ENCODE data around the gene DLGAP4.

DLGAP4 gene

DNA sequence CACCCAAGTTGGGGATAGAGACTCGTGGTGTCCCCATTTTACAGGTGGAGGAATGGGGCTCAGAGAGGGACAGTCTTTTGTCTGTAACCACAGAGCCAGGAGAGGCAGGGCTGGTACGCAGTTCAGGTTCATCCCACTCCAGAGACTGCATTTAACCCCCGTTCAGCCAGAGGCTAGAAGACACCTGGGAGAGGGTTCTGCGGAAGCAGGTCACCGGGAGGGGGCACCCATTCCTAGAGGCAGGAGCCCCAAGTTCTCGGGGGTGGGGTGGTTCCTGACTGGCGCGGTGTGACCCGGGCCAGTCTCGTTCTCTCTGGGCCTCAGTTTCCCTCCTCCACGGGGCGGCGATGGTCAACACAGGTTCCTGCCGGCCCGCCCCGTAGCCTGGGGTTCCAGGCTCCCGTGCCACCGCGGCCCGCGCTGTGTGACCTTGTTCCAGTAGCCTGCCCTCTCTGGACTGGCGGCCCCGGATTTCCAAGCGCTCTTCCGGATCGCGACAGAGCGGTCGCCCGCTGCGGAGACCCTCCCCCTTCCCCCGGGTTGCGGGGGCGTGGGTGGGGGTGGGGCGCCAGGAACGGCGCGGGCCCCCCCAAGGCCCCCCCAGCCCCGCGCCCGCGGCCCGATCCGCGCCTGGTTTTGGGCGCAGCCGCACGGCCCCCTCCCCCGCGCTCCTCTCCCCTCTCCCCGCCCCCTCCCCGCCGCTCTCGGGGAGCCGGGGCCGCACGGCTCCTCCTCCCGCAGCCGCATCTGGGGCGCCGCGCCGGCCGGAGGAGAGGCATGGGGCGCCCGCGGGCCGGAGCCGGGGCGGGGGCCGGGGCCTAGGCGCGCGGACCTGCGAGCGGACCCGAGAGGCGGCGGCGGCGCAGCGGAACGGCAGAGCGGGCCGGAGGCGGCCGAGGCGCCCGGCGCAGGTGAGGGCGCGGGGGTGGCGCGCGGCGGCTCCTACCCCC, at the start of gene DLGAP4:
TSS of gene DLGAP4 (plus strand) at position 738 of the 950 bp plus-strand sequence. CDS start 125,379 bp downstream, outside the sequence.
- DNase-seq (ENCODE audit: low read depth), result no peak

DNA sequence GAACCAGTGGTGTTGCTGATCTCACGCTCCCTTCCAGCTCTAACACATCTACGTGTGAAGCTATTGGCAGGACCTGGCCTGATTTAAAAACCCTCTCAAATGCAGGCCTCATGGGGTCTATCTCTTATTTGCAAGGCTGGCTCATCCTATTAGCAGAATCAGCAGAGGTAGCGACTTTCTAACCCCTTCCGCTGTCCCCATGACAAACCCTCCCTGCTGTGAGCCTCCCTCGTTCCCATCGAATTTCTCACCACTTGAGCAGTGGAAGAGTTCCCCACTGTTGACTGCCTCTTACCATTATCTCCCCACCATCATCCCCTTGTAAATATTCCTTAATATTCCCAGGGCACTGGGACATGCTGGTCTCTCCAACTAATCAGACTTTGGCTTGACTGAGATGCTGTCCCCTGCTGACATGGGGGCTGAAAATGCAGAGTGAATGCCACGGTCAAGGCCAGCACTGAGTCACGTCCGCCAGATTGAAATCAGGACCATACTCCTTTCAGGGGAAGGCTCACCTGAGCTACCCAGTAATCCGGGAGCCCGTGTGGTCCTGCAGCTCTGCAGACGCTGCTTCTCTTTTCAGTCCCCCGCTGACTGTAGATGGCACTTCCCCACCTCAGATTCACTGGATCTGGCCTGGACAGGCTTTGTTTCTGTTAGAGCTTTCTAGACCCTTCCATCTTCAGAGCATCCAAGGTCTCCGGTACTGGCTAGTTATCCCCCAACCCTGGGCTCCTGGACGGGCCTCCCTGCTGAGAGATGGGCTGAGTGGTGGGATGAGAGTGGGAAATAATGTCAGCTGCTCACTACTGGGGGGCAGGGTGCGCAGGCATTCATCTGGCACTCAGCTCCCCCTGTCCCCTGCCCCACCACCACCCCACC, 46.7 kb upstream of the DLGAP4 start:
- no peak for DNase-seq (ENCODE audit: low read depth)

- DNase-seq (ENCODE audit: low read depth), result no peak
These were observed 45.8 kb upstream of the DLGAP4 start for GRCh38 chr20:36260316-36260715.

GRCh38 chr20:36261389-36262105, 44.6 kb upstream of the DLGAP4 start:
- no peak for DNase-seq (ENCODE audit: low read depth)

DNA sequence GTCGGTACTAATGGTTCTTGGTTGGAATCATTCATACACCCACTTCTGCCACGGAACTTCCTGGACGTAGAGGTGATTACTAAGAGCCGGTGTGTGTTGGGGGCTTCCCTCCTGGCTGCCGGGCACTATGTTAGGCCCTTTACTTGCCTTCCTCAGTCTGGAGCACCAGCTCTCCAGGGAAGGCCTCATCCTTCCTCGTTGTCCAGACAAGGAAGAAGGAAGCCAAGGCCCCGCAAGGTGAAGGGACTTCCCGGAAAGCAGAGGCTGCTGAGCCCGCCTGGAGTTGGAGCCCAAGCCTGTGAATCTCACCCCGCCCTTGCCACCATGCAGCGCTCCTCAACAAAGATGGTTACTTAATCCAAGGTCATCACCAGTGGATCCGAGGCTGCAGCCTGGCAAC, 43.7 kb upstream of the DLGAP4 start:
- DNase-seq (ENCODE audit: low read depth), result no peak

DNA sequence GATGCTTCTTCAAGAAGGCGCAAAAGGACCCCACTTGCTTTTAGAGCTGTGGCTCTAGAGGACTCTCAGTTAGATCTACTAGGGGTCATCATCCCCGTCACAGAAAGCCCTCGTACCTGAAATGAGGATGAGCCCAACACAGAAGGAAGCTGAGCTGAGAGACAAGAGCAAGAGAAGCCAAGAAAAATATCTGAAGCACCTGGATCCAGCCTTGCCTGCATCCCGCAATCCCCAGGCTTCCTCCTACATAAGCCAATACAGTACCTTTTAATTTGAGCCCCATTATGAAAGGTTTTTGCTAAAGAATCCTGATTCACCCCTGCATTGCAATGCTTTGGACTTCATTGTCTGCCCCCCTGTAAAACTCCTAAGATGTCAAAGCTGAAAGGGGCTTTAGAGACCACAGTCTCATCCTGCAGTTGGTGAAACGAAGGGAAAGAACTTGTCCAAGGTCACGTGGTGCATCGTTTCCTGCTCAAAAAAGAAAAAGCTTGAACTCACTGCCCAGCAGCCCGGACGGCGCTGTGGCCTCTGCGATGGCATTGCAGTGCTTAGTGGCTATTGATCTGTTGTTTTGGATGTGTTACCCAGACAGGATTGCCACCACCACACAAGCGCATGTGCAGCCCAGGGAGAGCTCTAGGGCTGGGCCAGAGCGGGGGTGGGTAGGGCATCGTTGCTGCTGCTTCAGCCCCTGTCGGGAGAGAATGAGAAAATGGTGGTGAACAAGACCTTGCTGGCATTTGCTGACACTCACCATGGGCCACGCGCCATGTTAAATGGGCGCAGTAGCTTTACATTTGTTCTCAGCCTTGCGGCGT, 41.5 kb upstream of the DLGAP4 start:
- DNase-seq (ENCODE audit: low read depth), result no peak

DNA sequence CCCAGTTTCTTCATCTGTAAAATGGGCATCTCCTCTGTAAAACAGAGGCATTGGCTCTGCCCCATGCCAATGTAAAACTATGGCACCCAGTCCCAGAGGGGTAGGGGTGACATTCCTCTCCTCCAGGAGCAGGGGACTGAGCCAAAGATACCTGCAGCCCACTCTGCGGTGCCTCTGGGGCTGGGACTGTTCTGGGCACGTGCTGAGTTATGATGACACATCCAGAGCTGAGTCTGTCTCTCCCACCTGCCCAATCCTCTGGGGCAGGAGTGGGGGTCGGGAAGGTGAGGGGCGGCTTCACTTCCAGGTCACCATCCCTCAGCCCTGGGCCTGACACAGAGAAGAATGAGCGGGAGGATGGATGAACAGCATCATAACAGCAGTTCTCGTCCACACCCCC, 40.0 kb upstream of the DLGAP4 start:
- no peak for DNase-seq (ENCODE audit: low read depth)

DNA sequence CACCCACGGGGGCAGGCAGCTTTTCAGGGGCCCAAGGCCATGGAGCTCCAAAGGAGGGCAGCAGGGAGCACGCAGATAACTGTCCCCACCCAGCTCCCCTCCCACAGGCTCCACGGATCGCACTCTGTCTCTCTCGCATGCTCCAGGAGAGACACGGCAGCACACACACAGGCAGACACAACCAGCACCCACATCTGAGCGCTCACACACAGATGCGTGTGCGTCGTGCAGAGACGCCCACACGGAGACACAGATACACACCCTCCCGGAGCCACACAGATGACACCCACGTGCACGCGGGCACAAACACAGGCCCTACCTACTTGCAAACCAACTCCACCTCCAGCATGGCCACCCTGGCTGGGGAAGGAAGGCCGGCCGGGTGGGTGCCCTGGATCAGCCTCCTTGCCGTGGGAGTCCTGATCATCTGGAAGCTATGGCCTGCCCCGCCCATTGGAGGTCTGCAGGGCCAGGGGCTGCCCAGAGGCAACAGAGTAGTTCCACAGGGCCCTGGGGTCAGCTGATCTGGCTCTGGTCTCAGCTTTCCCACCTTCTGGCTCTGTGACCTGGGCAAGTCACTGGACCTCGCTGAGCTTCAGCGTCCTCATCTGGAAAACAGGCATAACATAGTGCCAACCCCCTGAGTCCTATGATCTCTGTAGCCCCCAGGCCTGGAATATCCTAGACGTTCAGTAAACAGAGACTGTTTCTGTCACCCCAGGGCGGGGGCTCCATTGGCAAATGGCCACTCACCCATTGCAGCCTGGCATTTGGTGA, 38.3 kb upstream of the DLGAP4 start:
- DNase-seq (ENCODE audit: low read depth), result no peak

- DNase-seq (ENCODE audit: low read depth), result no peak
These were observed 37.4 kb upstream of the DLGAP4 start for GRCh38 chr20:36268440-36269342.

DNA sequence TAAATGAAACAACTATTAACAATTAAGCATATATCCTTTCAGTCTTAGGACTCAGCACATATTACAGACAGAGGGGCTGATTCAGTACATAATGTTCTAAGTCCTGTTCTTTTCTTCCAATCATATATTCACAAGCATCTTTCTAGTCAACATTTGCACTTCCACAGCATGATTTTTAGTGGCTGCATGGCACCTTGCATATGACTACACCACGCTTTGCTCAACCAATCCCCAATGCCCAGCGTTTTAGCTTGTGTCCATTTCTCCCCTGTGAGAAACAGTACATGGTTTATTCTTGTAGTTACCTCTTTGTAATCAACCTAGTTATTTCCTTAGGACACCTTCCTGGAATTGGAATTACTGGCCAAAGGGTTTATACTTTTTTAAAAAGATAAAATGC, 36.6 kb upstream of the DLGAP4 start:
- no peak for DNase-seq (ENCODE audit: low read depth)

DNA sequence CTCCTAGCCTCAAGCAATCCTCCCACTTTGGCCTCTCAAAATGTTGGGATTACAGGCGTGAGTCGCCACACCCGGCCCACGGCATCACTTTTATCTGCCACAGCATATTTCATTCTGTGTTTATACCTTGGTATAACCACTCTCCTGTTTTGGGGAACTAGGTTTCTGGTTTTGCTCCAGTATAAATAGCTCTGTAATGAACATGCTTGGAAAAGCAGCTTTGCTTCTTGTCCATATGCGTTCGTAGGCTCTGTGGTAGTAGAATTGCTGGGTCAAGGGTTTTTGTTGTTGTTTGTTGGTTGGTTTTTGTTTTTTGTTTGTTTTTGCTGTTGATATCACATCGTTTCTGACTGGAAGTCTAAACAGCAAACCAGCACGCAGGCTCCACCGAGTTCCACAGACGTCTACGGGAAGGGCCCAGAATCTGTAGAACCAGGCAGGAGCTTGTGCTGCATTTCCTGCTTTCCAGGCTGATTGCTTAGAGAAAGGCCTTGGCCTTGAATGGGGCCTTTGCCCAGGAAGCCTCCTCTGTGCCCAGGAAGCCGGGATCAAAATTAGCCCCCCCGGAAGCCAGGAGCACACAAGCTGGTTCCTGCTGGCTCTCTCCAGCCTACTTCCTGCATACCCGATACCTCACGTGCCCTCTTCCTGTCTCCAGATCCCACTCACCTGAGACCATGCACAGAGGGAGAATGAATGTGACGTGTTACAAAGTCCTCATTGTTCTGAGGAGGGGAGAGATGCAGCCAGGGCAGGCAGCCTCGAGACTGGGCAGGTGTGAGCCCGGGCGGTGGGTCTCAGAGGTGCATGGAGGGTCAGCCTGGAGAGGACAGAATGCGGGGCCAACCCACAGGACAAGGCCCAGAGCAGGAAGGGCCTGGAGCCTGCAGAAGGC, 35.1 kb upstream of the DLGAP4 start:
- no peak for DNase-seq (ENCODE audit: low read depth)

DNA sequence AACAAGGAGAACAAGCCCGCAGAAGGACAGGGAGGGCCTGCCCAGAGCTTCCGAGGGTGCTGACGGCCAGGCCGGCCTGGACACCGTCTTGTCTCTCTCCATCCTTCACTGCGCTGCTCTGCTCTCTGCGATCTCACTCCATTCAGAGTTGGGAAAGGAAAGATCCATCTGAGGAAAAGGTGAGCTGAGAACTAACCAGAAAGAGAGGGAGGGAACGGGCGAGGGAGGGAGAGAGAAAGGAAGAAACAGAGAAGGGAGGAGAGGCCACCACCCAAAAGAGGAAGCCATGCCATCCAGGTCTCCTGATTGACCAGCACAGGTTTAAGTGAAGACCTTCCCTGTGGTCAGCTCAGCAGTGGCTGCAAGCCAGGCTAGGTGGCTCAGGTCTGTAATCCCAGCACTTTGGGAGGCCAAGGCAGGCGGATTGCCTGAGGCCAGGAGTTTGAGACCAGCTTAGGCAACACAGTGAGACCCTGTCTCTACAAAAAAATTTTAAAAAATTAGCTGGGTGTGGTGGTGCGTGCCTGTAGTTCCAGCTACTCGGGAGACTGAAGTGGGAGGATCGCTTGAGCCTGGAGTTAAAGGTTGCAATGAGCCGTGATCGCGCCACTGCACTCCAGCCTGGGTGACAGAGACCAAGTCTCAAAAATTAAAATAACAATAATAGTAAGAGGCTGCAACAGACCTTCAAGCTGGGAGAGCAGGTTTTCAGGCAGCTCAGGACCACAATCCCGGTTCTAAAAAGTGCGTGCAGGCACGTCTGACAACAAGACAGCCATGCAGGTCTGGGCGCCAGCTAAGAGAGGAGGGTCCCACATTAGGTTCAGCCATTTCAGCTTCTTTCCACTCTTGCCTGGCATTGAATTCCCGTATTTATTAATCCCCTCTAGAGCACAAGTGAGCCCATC, 34.2 kb upstream of the DLGAP4 start:
- no peak for DNase-seq (ENCODE audit: low read depth)

DNA sequence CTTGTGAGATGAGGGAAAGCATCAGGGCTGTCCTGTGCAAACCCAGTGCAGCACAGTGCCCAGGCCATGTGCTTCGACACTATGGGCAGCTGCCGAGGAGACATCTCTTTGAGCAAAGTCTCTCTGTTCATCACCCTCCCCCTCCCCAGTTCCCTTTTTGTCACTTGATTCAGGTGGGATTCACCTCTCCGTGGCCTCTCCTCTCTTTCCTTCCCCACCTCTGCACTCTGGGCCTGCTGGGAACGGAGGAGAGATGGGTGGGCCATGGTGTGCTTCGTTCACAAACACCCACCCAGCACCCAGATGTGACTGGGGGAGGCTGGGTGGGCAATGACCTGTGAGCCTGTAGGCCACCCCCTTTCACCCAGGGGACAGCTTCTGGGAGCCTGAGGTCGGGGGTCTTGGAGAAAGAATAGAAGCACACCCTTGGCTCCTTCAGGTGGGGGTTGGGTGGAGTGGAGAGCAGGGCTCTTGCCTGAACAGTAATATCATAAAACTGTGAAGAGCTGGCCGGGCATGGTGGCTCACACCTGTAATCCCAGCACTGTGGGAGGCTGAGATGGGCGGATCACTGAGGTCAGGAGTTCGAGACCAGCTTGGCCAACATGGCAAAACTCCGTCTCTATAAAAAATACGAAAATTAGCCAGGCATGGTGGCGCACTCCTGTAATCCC, 33.5 kb upstream of the DLGAP4 start:
- no peak for DNase-seq (ENCODE audit: low read depth)

GRCh38 chr20:36273414-36274180, 32.5 kb upstream of the DLGAP4 start:
- no peak for DNase-seq (ENCODE audit: low read depth)

GRCh38 chr20:36274181-36274841, 31.8 kb upstream of the DLGAP4 start:
- no peak for DNase-seq (ENCODE audit: low read depth)

All from activated T-helper 1 cell treated with Interleukin-2 at 50 U/mL for 16 hours (primary cell).